GM23338 (cell line): ENCODE measurements around the gene NPLOC4. TPM values are rescaled to one million over a fixed set of nuclear protein-coding genes. Genes with fewer than 3 reads are reported as not detected.

ENCODE experiments used
- ATAC-seq: fragments of 200-7000 bp; cut with Tn5 transposase; 3 replicates; pipeline ENCODE4 v1.9.1; 2020
- DNase-seq: peaks from one replicate; pipeline ENCODE4 v3.0.0-alpha.2; 2015; ENCODE audit warnings: low spot score
- H2AFZ ChIP-seq: fragments of 200-600 bp; sonication (generic); 2 replicates; pipeline ENCODE4 v1.8.0; 2016; ENCODE audit warnings: antibody characterized with exemption, mild to moderate bottlenecking, moderate library complexity
- H3F3A ChIP-seq: fragments of 200-600 bp; sonication (generic); replicated peaks from 2 replicates; pipeline ENCODE4 v1.8.0; 2017; ENCODE audit warnings: antibody characterized with exemption, mixed run types, low read depth
- H3K27ac ChIP-seq: fragments of 200-600 bp; sonication (generic); 2 replicates; pipeline ENCODE4 v1.6.1; 2016; ENCODE audit warnings: low read depth
- H3K27me3 ChIP-seq: fragments of 200-600 bp; sonication (generic); 2 replicates; pipeline ENCODE4 v1.8.0; 2016; ENCODE audit warnings: mild to moderate bottlenecking, mixed run types, moderate library complexity; ENCODE audit not compliant: insufficient read depth
- H3K36me3 ChIP-seq: fragments of 200-600 bp; sonication (generic); 2 replicates; pipeline ENCODE4 v1.8.0; 2016; ENCODE audit warnings: mild to moderate bottlenecking; ENCODE audit not compliant: insufficient read depth
- H3K4me1 ChIP-seq: fragments of 200-600 bp; sonication (generic); 2 replicates; pipeline ENCODE4 v1.8.0; 2016; ENCODE audit warnings: mild to moderate bottlenecking, moderate library complexity; ENCODE audit not compliant: insufficient read depth
- H3K4me2 ChIP-seq: fragments of 200-600 bp; sonication (generic); 2 replicates; pipeline ENCODE4 v1.7.1; 2017; ENCODE audit warnings: mixed run types
- H3K4me3 ChIP-seq: fragments of 200-600 bp; sonication (generic); 2 replicates; pipeline ENCODE4 v1.6.1; 2016; ENCODE audit warnings: mixed run types
- H3K79me2 ChIP-seq: fragments of 200-600 bp; sonication (generic); replicated peaks from 2 replicates; pipeline ENCODE4 v1.8.0; 2017; ENCODE audit warnings: mild to moderate bottlenecking; ENCODE audit not compliant: insufficient read depth
- H3K9me2 ChIP-seq: fragments of 200-600 bp; sonication (generic); 2 replicates; pipeline ENCODE4 v1.8.0; 2017; ENCODE audit not compliant: insufficient read depth
- H4K20me1 ChIP-seq: fragments of 200-600 bp; sonication (generic); replicated peaks from 2 replicates; pipeline ENCODE4 v1.8.0; 2017; ENCODE audit warnings: mild to moderate bottlenecking; ENCODE audit not compliant: insufficient read depth
- H3K27ac Mint-ChIP-seq: 2 replicates; pipeline ENCODE4 v1.8.0; 2020; ENCODE audit warnings: inconsistent platforms, mild to moderate bottlenecking, moderate library complexity, mixed read lengths
- H3K27me3 Mint-ChIP-seq: 3 replicates; pipeline ENCODE4 v1.8.0; 2022; ENCODE audit warnings: low read depth, mild to moderate bottlenecking, moderate library complexity, mixed read lengths, inconsistent platforms; ENCODE audit not compliant: insufficient read depth, poor library complexity
- H3K36me3 Mint-ChIP-seq: 3 replicates; pipeline ENCODE4 v1.8.0; 2021; ENCODE audit warnings: low read depth, mild to moderate bottlenecking, inconsistent platforms, moderate library complexity, mixed read lengths
- H3K4me1 Mint-ChIP-seq: 3 replicates; pipeline ENCODE4 v1.8.0; 2020; ENCODE audit warnings: mild to moderate bottlenecking, inconsistent platforms, mixed read lengths
- H3K4me3 Mint-ChIP-seq: 3 replicates; pipeline ENCODE4 v1.8.0; 2021; ENCODE audit warnings: moderate library complexity, mild to moderate bottlenecking, inconsistent platforms, mixed read lengths
- H3K9me3 Mint-ChIP-seq: 3 replicates; pipeline ENCODE4 v1.8.0; 2020; ENCODE audit warnings: moderate library complexity, mild to moderate bottlenecking, inconsistent platforms, mixed read lengths
- CTCF ChIP-seq, 2 experiments: fragments of 200-600 bp in 1 of 2; sonication (generic) in 1 of 2; conservative IDR thresholded peaks; 2 replicates each; pipeline versions ENCODE4 v1.5.1 to v1.6.1; 2016 to 2017; ENCODE audit warnings: antibody characterized with exemption in 2 of 2, low read depth in 2 of 2, mild to moderate bottlenecking in 2 of 2, moderate library complexity in 1 of 2
- EZH2 ChIP-seq: fragments of 200-600 bp; sonication (generic); IDR thresholded peaks from one replicate; pipeline ENCODE4 v1.8.0; 2017; ENCODE audit warnings: antibody characterized with exemption, mild to moderate bottlenecking, low read depth; ENCODE audit not compliant: unreplicated experiment
- JUNB ChIP-seq: IDR thresholded peaks from one replicate; pipeline ENCODE4 v1.6.1; 2016; ENCODE audit warnings: antibody characterized with exemption; ENCODE audit not compliant: unreplicated experiment
- NANOG ChIP-seq: IDR thresholded peaks from 2 replicates; pipeline ENCODE4 v1.6.1; 2016; ENCODE audit warnings: antibody characterized with exemption, borderline replicate concordance
- STAT1 ChIP-seq: IDR thresholded peaks from one replicate; pipeline ENCODE4 v1.6.1; 2016; ENCODE audit warnings: antibody characterized with exemption; ENCODE audit not compliant: unreplicated experiment
- ZNF114 ChIP-seq: fragments of 250-450 bp; sonication (Bioruptor Pico); IDR thresholded peaks from 2 replicates; pipeline ENCODE4 v1.5.0; 2020; ENCODE audit warnings: mild to moderate bottlenecking, moderate library complexity
- ZNF462 ChIP-seq: fragments of 250-450 bp; sonication (Bioruptor Pico); IDR thresholded peaks from 2 replicates; pipeline ENCODE4 v1.5.0; 2020; ENCODE audit warnings: mild to moderate bottlenecking, moderate library complexity
- polyA plus RNA-seq: library from polyadenylated mRNA; unstranded; fragments of >200 nt; fragmentation: Nextera tagmentation; extraction: Ambion mirVana; gene quantifications from 2 replicates; pipeline ENCODE4 v1.2.1, GENCODE V29; 2016
- total RNA-seq: library from RNA; depleted of rRNA; stranded (reverse); fragments of >200 nt; shearing (Covaris generic); gene quantifications from 2 replicates; pipeline ENCODE4 v1.2.3, GENCODE V29; 2014

Gene NPLOC4
- total and polyA plus RNA-seq, 2 experiments from 2014 or later: 24.1 to 79.1 TPM

- DNase-seq: no peak
- no peaks in the 10 kb centered on the region for H3K4me1 ChIP-seq
- peaks cover 23% of the 10 kb centered on the region for H3K36me3 ChIP-seq
- no peaks in the 10 kb centered on the region for H3K9me2 ChIP-seq
- TF ChIP-seq JUNB (no peak), ZNF114 (CRISPR knock-in tag) (no peak), STAT1 (no peak), NANOG (no peak), EZH2 (no peak)
- Mint-ChIP-seq H3K4me1 (peaks cover 3% of the 10 kb centered on the region; the same call in 1 of the 3 replicates), H3K27ac (no peak overlapping the region), H3K27me3 (peaks cover 12% of the 10 kb centered on the region), H3K4me3 (no peak overlapping the region), H3K9me3 (no peaks in the 10 kb centered on the region), H3K36me3 (peaks cover 77% of the 10 kb centered on the region)
- no peak overlapping the region for H2AFZ ChIP-seq
- no peak overlapping the region for H3K27ac ChIP-seq
- no peaks in the 10 kb centered on the region for H3K27me3 ChIP-seq
- no peak for ATAC-seq
- H3K4me3 ChIP-seq: no peak overlapping the region
- H3K4me2 ChIP-seq: no peak overlapping the region
- no peaks in the 10 kb centered on the region; the same call in 1 of the 2 replicates for H3F3A ChIP-seq
- no peaks in the 10 kb centered on the region for H3K79me2 ChIP-seq
- H4K20me1 ChIP-seq: peaks cover 4% of the 10 kb centered on the region; the same call in 1 of the 2 replicates
Observed at GRCh38 chr17:81561494-81561885, 75.4 kb downstream of the NPLOC4 start.

- Histone ChIP-seq H3K4me3 (no peak overlapping the region), H3K36me3 (peaks cover 18% of the 10 kb centered on the region), H3K27me3 (no peaks in the 10 kb centered on the region), H3K27ac (no peak overlapping the region), H3K4me2 (no peak overlapping the region), H3K79me2 (no peaks in the 10 kb centered on the region), H2AFZ (no peak overlapping the region), H3K9me2 (no peaks in the 10 kb centered on the region), H3K4me1 (no peaks in the 10 kb centered on the region; the same call in 1 of the 2 replicates), H4K20me1 (peaks cover 4% of the 10 kb centered on the region; the same call in 1 of the 2 replicates), H3F3A (peaks cover 1% of the 10 kb centered on the region; the same call in 1 of the 2 replicates)
- peak; percentile 14 to 47; a peak in 3 of 4 replicates for TF ChIP-seq CTCF (conservative IDR thresholded peaks at IDR 0.05; ENCODE audit: low read depth in 2 of 2)
- no peak for TF ChIP-seq ZNF462 (CRISPR knock-in tag)
- H3K4me3 Mint-ChIP-seq: no peak overlapping the region
- DNase-seq: peak; percentile 61
- ATAC-seq: peak; percentile 89
- H3K4me1 Mint-ChIP-seq: peaks cover 6% of the 10 kb centered on the region
- H3K9me3 Mint-ChIP-seq: no peaks in the 10 kb centered on the region
- H3K36me3 Mint-ChIP-seq: peaks cover 54% of the 10 kb centered on the region
- H3K27me3 Mint-ChIP-seq: peaks cover 19% of the 10 kb centered on the region
- no peak overlapping the region for H3K27ac Mint-ChIP-seq
Observed at GRCh38 chr17:81558941-81559806, 77.7 kb downstream of the NPLOC4 start.
